IPS-20b (cell line): ENCODE data around the gene ABHD6.
"Not testable (repeated sequence)": the region's sequence is repeated elsewhere in the genome, so short reads cannot be mapped to it uniquely, and the experiment has no call there.

Experiments used
- H3K27ac ChIP-seq: one replicate; pipeline ENCODE4 v1.5.1; 2013; ENCODE audit warnings: low read length
- H3K27me3 ChIP-seq: 2 replicates; pipeline ENCODE4 v1.6.1; 2013; ENCODE audit warnings: mild to moderate bottlenecking, low read length, inconsistent platforms; ENCODE audit not compliant: insufficient read depth
- H3K36me3 ChIP-seq: 2 replicates; pipeline ENCODE4 v1.6.1; 2013; ENCODE audit warnings: low read depth, mild to moderate bottlenecking, inconsistent platforms, low read length, moderate library complexity; ENCODE audit not compliant: insufficient read depth
- H3K4me1 ChIP-seq: 2 replicates; pipeline ENCODE4 v1.6.1; 2013; ENCODE audit warnings: mild to moderate bottlenecking, control low read depth, inconsistent platforms, low read length, moderate library complexity; ENCODE audit not compliant: insufficient read depth
- H3K4me3 ChIP-seq: 2 replicates; pipeline ENCODE4 v1.5.1; 2013; ENCODE audit warnings: mild to moderate bottlenecking, low read length, inconsistent platforms
- H3K9ac ChIP-seq: 2 replicates; pipeline ENCODE4 v1.6.1; 2013; ENCODE audit warnings: low read depth, mild to moderate bottlenecking, inconsistent platforms, low read length, moderate library complexity
- H3K9me3 ChIP-seq: 2 replicates; pipeline ENCODE4 v1.6.1; 2013; ENCODE audit warnings: mild to moderate bottlenecking, low read depth, low read length, inconsistent platforms; ENCODE audit not compliant: insufficient read depth

Gene ABHD6

GRCh38 chr3:58250093-58250707 lies 12.6 kb downstream of the ABHD6 start:
- no peak overlapping the region for H3K9ac ChIP-seq
- no peaks in the 10 kb centered on the region for H3K27me3 ChIP-seq

DNA sequence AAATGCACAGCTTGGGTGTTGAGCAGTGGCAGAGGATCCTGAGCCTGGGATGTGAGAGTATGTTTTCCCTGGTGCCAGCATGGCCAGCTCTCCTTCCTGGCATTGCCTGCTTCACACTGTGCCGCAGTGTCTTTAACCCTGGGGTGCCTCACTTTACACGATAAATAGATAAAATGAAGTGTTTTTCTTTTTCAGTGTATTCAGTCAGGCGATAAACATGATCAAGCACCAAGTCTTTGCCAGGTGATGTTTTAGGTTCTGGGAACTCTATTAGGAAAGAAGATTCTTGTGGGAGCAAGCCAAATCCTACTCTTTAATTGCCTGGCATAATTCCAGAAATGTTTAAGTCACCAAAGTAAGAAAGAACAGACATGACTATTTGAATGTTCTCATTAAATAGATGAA lies 14.0 kb downstream of the ABHD6 start:
- H3K4me1 ChIP-seq, result peaks cover 9% of the 10 kb centered on the region; the same call in 1 of the 2 replicates
- no peaks in the 10 kb centered on the region for H3K36me3 ChIP-seq
- H3K9ac ChIP-seq, result no peak overlapping the region
- no peaks in the 10 kb centered on the region for H3K9me3 ChIP-seq
- no peak overlapping the region for H3K4me3 ChIP-seq
- H3K27ac ChIP-seq, result no peak overlapping the region
- no peaks in the 10 kb centered on the region for H3K27me3 ChIP-seq

More at GRCh38 chr3:58250093-58250707, 12.6 kb downstream of the ABHD6 start:
- Histone ChIP-seq H3K27ac (no peak overlapping the region), H3K4me1 (peaks cover 9% of the 10 kb centered on the region; the same call in 1 of the 2 replicates), H3K9me3 (no peaks in the 10 kb centered on the region), H3K4me3 (no peak overlapping the region), H3K36me3 (no peaks in the 10 kb centered on the region)

DNA sequence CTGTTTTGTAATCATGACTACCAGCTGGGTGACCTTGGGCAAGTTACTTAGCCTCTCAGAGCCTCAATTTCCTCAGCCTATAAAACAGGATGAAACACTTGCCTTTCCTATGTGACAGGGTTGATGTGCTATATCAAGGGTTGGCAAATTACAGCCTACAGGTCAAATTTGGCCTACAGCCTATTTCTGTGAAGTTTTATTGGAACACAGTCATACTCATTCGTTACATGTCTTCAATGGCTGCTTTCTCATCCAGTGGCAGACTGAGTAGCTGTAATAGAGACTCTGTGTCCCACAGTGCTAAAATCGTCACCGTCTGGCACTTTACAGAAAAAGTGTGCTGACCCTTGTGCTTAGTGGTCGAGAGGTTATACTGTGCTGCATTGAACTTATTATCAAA lies 16.6 kb downstream of the ABHD6 start:
- no peak overlapping the region for H3K4me3 ChIP-seq

DNA sequence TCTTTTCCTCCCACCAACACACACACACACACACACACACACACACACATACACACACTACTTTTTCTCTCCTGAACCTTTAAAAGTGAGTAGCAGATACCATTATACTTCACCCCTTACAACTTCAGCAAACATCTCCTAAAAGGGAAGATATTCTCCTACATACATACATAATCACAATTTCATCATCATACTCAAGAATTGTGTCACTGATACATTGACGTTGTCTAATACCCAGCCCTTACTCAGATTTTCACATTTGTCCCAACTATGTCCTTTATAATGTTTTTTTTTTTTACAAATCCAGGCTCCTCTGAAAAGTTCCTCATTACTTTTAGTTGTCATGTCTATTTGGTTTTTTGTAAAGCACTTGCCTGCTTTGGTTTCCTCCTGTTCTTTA lies 18.5 kb downstream of the ABHD6 start:
- H3K36me3 ChIP-seq, result no peaks in the 10 kb centered on the region
- no peak overlapping the region for H3K4me3 ChIP-seq
- H3K9me3 ChIP-seq, result no peaks in the 10 kb centered on the region
- H3K27ac ChIP-seq, result no peak overlapping the region
- no peaks in the 10 kb centered on the region for H3K27me3 ChIP-seq
- H3K4me1 ChIP-seq, result no peaks in the 10 kb centered on the region
- no peak overlapping the region for H3K9ac ChIP-seq

More for the DNA sequence above, 16.6 kb downstream of the ABHD6 start:
- Histone ChIP-seq H3K36me3 (no peaks in the 10 kb centered on the region), H3K4me1 (peaks cover 9% of the 10 kb centered on the region; the same call in 1 of the 2 replicates), H3K27ac (no peak overlapping the region), H3K9me3 (no peaks in the 10 kb centered on the region), H3K9ac (no peak overlapping the region), H3K27me3 (no peaks in the 10 kb centered on the region)

GRCh38 chr3:58256511-58256910 lies 18.9 kb downstream of the ABHD6 start:
- Histone ChIP-seq H3K27me3 (no peaks in the 10 kb centered on the region), H3K4me1 (no peaks in the 10 kb centered on the region), H3K36me3 (no peaks in the 10 kb centered on the region), H3K4me3 (no peak overlapping the region), H3K9ac (no peak overlapping the region), H3K9me3 (no peaks in the 10 kb centered on the region), H3K27ac (no peak overlapping the region)

GRCh38 chr3:58258392-58259055 lies 20.9 kb downstream of the ABHD6 start:
- H3K4me3 ChIP-seq, result no peak overlapping the region
- H3K27ac ChIP-seq, result no peak overlapping the region
- H3K9ac ChIP-seq, result no peak overlapping the region
- no peaks in the 10 kb centered on the region for H3K36me3 ChIP-seq
- H3K9me3 ChIP-seq, result no peaks in the 10 kb centered on the region
- no peaks in the 10 kb centered on the region for H3K27me3 ChIP-seq
- no peaks in the 10 kb centered on the region for H3K4me1 ChIP-seq

DNA sequence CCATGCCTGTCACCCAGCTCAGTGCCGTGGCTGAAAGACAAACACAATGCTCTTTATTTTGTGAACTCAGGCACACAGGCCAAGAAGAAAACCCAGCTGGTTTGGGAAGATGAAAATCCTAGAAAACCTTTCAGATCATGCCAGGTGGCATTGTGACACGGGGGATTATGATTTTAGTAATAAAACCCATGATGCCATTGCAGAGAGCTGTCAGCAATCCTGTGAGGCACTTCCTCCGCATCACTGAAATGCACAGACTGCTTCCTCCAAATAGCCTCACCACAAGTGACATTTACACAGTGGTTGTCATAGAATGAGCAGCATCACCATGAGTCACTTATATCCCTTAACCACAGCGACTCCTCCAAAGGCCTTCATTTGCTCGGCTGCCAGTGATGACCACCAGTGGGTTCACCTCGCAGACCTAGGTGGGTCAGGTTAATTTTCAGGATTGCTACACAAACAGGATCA lies 22.7 kb downstream of the ABHD6 start:
- no peaks in the 10 kb centered on the region for H3K27me3 ChIP-seq
- no peak overlapping the region for H3K4me3 ChIP-seq
- no peaks in the 10 kb centered on the region for H3K9me3 ChIP-seq
- H3K4me1 ChIP-seq, result no peaks in the 10 kb centered on the region
- no peak overlapping the region for H3K9ac ChIP-seq
- no peaks in the 10 kb centered on the region for H3K36me3 ChIP-seq
- H3K27ac ChIP-seq, result no peak overlapping the region

GRCh38 chr3:58260733-58261132 lies 23.1 kb downstream of the ABHD6 start:
- no peak overlapping the region for H3K27ac ChIP-seq
- H3K9ac ChIP-seq, result no peak overlapping the region
- no peaks in the 10 kb centered on the region for H3K36me3 ChIP-seq
- no peaks in the 10 kb centered on the region for H3K4me1 ChIP-seq
- H3K9me3 ChIP-seq, result no peaks in the 10 kb centered on the region
- H3K27me3 ChIP-seq, result no peaks in the 10 kb centered on the region
- no peak overlapping the region for H3K4me3 ChIP-seq

- H3K36me3 ChIP-seq, result no peaks in the 10 kb centered on the region
- H3K4me3 ChIP-seq, result no peak overlapping the region
Observed at GRCh38 chr3:58261954-58262666, 24.5 kb downstream of the ABHD6 start.

GRCh38 chr3:58266577-58266976 lies 29.0 kb downstream of the ABHD6 start:
- Histone ChIP-seq H3K9ac (no peak overlapping the region), H3K9me3 (no peaks in the 10 kb centered on the region), H3K27ac (no peak overlapping the region), H3K27me3 (no peaks in the 10 kb centered on the region), H3K4me1 (no peaks in the 10 kb centered on the region), H3K36me3 (no peaks in the 10 kb centered on the region), H3K4me3 (no peak overlapping the region)

More at GRCh38 chr3:58261954-58262666, 24.5 kb downstream of the ABHD6 start:
- no peak overlapping the region for H3K27ac ChIP-seq
- H3K9me3 ChIP-seq, result no peaks in the 10 kb centered on the region
- H3K9ac ChIP-seq, result no peak overlapping the region
- no peaks in the 10 kb centered on the region for H3K4me1 ChIP-seq
- H3K27me3 ChIP-seq, result no peaks in the 10 kb centered on the region

DNA sequence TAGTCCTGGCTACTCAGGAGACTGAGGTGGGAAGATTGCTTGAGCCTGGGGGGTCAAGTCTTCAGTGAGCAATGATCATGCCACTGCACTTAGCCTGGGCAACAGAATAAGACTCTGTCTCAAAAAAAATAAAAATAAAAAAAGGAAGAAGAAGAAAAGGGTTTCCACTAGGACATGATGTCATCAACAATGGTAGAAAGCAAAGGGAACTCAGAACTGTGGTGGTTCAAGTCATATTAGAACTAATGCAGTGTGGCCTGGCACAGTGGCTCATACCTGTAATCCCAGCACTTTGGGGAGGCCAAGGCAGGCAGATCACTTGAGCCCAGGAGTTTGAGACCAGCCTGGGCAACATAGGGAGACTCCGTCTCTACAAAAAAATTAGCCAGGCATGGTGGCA lies 30.0 kb downstream of the ABHD6 start:
- H3K4me3 ChIP-seq, H3K27ac ChIP-seq, H3K27me3 ChIP-seq, H3K36me3 ChIP-seq, H3K9me3 ChIP-seq, H3K9ac ChIP-seq, H3K4me1 ChIP-seq: not testable (repeated sequence)

DNA sequence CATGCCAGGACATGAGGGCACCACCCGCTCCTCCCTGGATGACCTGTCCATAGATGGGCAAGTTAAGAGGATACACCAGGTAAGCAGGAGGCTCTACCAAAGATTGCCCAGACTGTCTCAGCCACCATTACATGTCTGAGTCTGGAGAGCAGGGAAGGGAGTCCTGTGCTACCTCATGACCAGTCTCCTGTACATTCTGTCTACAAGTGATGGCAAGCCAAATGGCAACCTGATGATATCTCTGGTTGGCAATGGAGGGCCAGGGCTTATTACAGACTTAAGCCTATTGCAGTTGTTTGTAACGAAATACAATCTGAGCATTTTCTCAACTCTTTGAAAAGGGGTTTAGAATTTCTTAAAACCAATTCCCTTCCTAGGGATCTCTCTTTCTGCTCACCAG lies 31.8 kb downstream of the ABHD6 start:
- H3K4me3 ChIP-seq, result no peak overlapping the region
- H3K36me3 ChIP-seq, result no peaks in the 10 kb centered on the region
- H3K27me3 ChIP-seq, result no peaks in the 10 kb centered on the region
- H3K27ac ChIP-seq, result no peak overlapping the region
- H3K9me3 ChIP-seq, result no peaks in the 10 kb centered on the region
- H3K4me1 ChIP-seq, result no peaks in the 10 kb centered on the region
- H3K9ac ChIP-seq, result no peak overlapping the region
